Adipose tissue (tissue), 3 donors: ENCODE results near the gene CACNA1C. TPM values are rescaled to one million over a fixed set of nuclear protein-coding genes. Genes with fewer than 3 reads are reported as not detected.

ENCODE experiments used
- H3K27ac ChIP-seq: one replicate; pipeline ENCODE4 v1.5.1; 2013; ENCODE audit warnings: low read depth, low read length
- WGBS, 3 donors: extraction: QIAGEN DNeasy Blood & Tissue Kit; methylation state at CpG; one replicate each; pipeline ENCODE4 v1.1.7; 2013; 5-methylcytosine and 5-hydroxymethylcytosine counted together
- polyA plus RNA-seq, 3 donors: library from polyadenylated mRNA; stranded (reverse); fragments of 200-250 nt; gene quantifications; one replicate each; pipeline ENCODE4 v1.2.3, GENCODE V29; 2013
- donor health status: healthy with polysubstance abuse.
- donor health status: Bipolar disorder and iron deficiency.
- donor health status: healthy.

CACNA1C gene
- polyA plus RNA-seq, 3 donors, result 0.72 to 8.1 (median 1.4) TPM

DNA sequence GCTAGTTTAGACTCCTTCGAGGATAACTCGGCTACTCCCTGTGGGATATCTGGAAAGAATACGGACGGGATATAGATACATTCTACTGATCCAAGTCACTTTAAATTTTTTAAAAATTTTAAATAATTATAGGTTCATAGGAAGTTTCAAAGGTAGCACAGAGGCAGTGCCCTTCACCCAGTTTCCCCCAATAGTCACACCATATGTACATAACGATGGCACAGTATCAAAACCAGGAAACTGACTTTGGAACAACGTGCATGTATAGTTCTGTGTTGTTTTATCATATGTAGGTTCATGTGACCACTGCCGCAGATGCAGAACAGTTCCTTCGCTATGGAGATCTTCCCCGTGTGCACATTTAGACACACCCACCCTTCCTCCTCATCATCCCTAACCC is 352.3 kb downstream of the CACNA1C start:
- WGBS, 3 donors, result 81 to 93% (median 86%) methylated on average over 9 of the region's 9 CpGs
- no peak overlapping the region for H3K27ac ChIP-seq

GRCh38 chr12:2406903-2407302 is 354.1 kb downstream of the CACNA1C start:
- 89 to 95% (median 94%) methylated on average over 10 of the region's 10 CpGs for WGBS, 3 donors
- no peak overlapping the region for H3K27ac ChIP-seq

DNA sequence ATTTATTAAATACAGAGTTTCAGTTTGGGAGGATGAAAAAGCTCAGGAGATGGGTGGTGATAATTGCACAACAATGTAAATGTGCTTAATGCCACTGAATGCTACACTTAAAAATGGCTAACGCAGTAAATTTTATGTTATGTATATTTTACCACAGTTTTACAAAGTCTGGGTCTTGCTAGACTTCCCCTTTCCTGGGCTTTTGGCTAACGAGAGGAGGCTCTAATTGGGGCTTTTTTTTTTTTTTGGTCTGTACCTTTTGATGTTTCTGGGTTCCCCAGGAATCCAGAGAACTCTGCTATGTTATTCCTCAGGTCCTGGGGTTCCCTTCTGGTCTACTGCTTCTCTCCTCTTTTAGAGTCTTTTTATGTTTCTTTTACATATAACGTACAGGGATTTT is 355.5 kb downstream of the CACNA1C start:
- 60 to 67% (median 64%) methylated on average over 3 of the region's 3 CpGs for WGBS, 3 donors
- no peak overlapping the region for H3K27ac ChIP-seq

GRCh38 chr12:2409656-2410265 is 357.0 kb downstream of the CACNA1C start:
- no peak overlapping the region for H3K27ac ChIP-seq

DNA sequence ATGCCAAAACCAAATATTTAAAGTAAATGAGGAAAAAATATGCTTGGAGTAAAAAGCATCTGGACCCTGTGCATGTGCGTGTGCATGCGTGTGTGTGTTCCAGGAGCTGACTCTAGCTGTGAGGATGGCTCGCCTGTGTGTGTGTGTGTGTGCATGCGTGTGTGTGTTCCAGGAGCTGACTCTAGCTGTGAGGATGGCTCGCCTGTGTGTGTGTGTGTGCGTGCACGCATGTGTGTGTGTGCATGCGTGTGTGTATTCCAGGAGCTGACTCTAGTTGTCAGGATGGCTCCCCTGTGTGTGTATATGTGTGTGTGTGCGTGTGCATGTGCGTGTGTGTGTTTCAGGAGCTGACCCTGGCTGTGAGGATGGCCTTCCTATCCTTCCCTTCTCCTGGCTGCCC is 357.7 kb downstream of the CACNA1C start:
- 85 to 97% (median 92%) methylated on average over 10 of the region's 10 CpGs for WGBS, 3 donors

More at GRCh38 chr12:2409656-2410265, 357.0 kb downstream of the CACNA1C start:
- WGBS, 3 donors, result 78 to 96% (median 95%) methylated on average over 21 of the region's 21 CpGs

DNA sequence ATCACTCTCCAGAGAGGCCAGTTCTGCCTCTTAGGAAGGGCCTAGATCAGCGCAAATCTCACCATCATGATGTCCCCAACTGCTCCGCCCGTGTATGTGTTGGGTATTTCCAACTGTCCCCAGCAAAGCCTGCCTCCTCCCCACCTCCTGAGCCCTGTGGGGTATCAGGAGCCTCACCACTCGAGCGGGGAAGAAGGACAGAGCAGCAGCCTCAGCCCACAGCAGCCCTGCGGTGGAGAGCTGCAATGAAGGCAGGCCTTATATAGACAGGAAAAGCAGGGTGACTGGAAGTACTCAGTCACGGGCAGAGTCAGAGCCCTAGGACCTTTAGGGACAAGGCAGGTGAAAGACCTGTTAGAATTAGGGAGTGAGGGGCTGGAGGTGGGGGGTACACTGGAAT is 358.2 kb downstream of the CACNA1C start:
- H3K27ac ChIP-seq, result no peak overlapping the region
- WGBS, 3 donors, result 82 to 94% (median 92%) methylated on average over 7 of the region's 7 CpGs

More for the DNA sequence above, 357.7 kb downstream of the CACNA1C start:
- no peak overlapping the region for H3K27ac ChIP-seq

DNA sequence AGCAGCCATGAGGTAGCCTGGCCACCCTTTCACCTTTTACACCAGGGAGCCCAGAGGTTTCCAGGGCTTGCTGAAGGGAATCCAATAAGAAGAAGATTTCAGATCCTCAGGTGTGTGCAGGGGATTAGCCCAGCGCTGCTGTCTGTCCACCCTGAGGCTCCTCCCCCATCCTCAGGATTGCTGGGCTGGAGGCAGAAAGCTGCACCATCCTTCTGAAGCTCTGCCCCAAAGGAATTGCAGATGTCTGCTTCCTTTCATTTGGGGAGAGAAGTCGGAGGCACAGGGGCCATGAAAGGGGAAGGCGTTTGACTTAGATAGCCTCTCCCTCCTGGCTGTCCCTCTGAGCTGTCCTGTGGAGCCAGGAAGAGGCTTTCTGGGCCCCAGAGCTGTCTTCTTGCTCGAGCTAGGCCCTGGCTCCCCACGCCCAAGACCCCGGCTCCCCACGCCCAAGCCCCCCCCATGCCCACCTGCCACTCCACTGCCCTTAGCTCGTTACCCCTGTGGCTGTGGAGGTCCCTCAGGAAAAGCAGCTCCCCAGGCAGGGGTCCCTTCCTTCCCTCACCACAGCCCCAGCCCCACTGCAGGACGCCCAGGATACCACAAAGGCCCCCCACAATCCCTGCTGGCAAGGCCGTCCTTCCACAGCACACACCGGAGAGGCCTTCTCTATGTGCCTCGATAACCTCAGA is 359.0 kb downstream of the CACNA1C start:
- H3K27ac ChIP-seq, result no peak overlapping the region
- 57 to 87% (median 80%) methylated on average over 12 of the region's 12 CpGs for WGBS, 3 donors

GRCh38 chr12:2412305-2412643 is 359.5 kb downstream of the CACNA1C start:
- H3K27ac ChIP-seq, result no peak overlapping the region
- 38 to 87% (median 87%) methylated on average over 9 of the region's 9 CpGs for WGBS, 3 donors

GRCh38 chr12:2413301-2413700 is 360.5 kb downstream of the CACNA1C start:
- 88 to 99% (median 91%) methylated on average over 8 of the region's 8 CpGs for WGBS, 3 donors
- H3K27ac ChIP-seq, result no peak overlapping the region

GRCh38 chr12:2413999-2414792 is 361.4 kb downstream of the CACNA1C start:
- H3K27ac ChIP-seq, result no peak overlapping the region
- WGBS, 3 donors, result 66 to 80% (median 76%) methylated on average over 13 of the region's 13 CpGs

DNA sequence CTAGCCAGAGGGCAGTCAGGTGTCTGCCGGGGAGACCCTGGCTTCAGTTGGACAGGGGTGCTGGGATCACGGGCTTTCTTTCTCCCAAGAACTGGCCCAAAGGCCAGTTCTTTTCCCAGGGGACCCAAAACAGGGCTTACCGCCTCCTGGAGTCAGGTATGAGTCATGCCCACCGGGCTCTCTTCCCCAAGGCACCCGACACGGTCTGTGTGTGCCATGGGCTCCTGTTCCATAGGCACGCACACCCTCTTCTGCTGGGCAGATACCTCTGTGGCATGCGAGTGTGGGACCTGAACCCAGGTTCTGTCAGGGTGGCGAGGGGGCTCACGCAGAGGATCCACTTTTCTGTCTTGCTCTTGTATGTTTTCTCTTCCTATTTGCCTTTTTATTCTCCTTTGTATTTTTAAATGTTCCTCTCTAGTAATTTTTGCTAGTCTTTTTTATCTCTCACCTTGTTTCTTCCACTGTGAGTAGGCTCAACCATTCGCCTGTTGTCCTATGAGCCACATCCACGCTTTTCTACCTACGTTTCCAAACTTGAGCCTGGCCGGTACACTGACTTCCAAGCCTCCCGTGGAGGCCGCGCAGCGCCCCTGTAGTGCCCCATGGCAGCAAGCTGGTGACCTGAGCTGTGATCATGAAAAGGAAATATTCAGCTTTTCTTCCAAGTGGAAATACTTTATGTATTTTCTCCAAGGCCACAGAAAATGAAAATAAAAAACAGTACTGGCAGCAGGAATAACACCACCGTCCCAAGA is 362.2 kb downstream of the CACNA1C start:
- WGBS, 3 donors, result 85 to 91% (median 91%) methylated on average over 19 of the region's 19 CpGs
- H3K27ac ChIP-seq, result no peak overlapping the region

DNA sequence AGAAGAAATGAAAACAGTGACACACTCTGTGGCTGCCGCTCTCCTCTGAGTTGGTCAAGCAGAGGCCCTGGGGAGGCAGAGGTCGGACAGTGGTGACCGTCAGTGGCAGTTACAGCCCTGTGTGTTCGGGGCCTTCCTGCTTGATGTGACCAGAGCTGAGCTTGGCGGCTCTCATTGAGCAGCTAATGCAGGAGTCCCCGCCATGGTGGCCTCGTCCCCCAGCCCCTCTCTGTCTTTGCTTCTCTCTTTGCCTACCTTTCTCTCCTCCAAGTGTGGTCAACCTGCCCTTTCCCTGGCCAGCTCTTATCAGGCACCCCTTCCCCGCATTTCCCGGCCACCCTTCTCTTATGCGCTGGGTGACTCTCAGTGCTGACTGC is 362.8 kb downstream of the CACNA1C start:
- 63 to 88% (median 83%) methylated on average over 10 of the region's 10 CpGs for WGBS, 3 donors
- no peak overlapping the region for H3K27ac ChIP-seq

GRCh38 chr12:2416158-2416557 is 363.4 kb downstream of the CACNA1C start:
- no peak overlapping the region for H3K27ac ChIP-seq
- WGBS, 3 donors, result 72 to 89% (median 88%) methylated on average over 8 of the region's 8 CpGs

GRCh38 chr12:2417481-2418160 is 364.8 kb downstream of the CACNA1C start:
- 77 to 93% (median 93%) methylated on average over 10 of the region's 10 CpGs for WGBS, 3 donors
- no peak overlapping the region for H3K27ac ChIP-seq

GRCh38 chr12:2418579-2418978 is 365.8 kb downstream of the CACNA1C start:
- 70 to 83% (median 81%) methylated on average over 2 of the region's 2 CpGs for WGBS, 3 donors
- H3K27ac ChIP-seq, result no peak overlapping the region

- H3K27ac ChIP-seq, result no peak overlapping the region
- 38 to 72% (median 70%) methylated on average over 8 of the region's 8 CpGs for WGBS, 3 donors
Measured at GRCh38 chr12:2422591-2422990, 369.8 kb downstream of the CACNA1C start.

DNA sequence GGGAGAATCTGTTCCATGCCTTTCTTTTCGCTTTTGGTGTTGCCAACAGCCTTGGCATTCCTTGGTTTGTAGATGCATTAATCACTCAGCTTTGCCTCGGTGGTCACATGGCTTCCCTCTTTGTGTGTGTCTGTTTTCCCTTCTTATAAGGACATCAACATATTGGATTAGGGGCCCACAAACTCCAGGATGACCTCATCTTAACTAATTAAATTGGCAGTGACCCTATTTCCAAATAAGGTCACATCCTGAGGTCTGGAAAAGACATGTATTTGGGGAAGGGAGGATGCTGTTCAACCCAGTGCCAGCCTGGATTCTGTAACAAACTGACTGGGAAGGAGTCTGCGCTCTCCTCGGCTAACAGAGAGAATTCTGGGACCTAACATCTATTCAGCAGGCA is 376.2 kb downstream of the CACNA1C start:
- 60 to 77% (median 73%) methylated on average over 4 of the region's 4 CpGs for WGBS, 3 donors
- H3K27ac ChIP-seq, result no peak overlapping the region

GRCh38 chr12:2431810-2432209 is 379.0 kb downstream of the CACNA1C start:
- H3K27ac ChIP-seq, result no peak overlapping the region
- 9 to 17% (median 13%) methylated on average over 1 of the region's 1 CpG for WGBS, 3 donors
